Measurements from ENCODE around the gene LRRC3.

Gene LRRC3

DNA sequence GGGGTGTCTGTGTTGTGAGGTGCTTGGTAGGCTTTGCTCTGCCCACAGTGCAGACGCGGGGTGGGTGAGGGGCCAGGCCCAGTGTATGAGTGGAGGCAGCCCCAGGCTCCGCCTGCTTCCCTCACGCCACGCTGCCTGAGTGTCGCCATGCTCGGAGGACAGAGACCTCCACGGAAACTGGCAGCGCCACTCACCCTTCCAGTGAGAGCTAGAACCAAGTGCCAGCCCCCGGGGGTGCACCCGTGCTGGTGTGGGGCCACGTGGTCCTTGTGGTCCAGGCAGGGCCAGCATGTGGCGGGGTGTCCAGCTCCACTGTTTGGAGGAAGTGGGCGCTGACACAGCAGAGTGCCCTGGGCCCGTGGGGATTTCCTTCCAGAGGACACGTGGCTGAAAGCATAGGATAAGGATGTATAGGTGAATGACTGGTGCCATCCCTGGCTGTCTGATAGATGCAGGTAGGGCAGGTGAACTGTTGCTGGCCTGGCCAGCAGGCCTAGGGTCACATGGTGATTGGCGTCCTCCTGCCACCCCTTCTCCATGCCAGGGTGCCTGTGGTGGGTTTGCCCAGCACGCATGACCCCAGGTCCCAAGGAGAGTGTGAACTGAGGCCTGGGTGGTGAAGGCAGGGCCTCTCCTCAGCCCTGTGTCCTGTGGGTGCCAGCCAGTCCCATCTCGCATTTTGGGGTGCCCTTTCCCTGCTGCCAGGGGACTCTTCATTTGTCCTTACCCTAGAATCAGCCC is 3.8 kb downstream of the LRRC3 start:
- no peak for DNase-seq (ENCODE audit: low spot score)

- no peak for DNase-seq (ENCODE audit: low spot score)
Observed at GRCh38 chr21:44459712-44460440, 4.6 kb downstream of the LRRC3 start.

- no peak for DNase-seq (ENCODE audit: low spot score)
Observed at GRCh38 chr21:44460441-44460755, 5.1 kb downstream of the LRRC3 start.

GRCh38 chr21:44461005-44461404 is 5.7 kb downstream of the LRRC3 start:
- no peak for DNase-seq (ENCODE audit: low spot score)

GRCh38 chr21:44461464-44462001 is 6.2 kb downstream of the LRRC3 start:
- peak; percentile 53 for DNase-seq (ENCODE audit: low spot score)

- no peak for DNase-seq (ENCODE audit: low spot score)
Observed at GRCh38 chr21:44462086-44462833, 7.0 kb downstream of the LRRC3 start.

- no peak for DNase-seq (ENCODE audit: low spot score)
Observed at GRCh38 chr21:44462834-44463200, 7.5 kb downstream of the LRRC3 start.

GRCh38 chr21:44463724-44464123 is 8.4 kb downstream of the LRRC3 start:
- DNase-seq (ENCODE audit: low spot score), result no peak

DNA sequence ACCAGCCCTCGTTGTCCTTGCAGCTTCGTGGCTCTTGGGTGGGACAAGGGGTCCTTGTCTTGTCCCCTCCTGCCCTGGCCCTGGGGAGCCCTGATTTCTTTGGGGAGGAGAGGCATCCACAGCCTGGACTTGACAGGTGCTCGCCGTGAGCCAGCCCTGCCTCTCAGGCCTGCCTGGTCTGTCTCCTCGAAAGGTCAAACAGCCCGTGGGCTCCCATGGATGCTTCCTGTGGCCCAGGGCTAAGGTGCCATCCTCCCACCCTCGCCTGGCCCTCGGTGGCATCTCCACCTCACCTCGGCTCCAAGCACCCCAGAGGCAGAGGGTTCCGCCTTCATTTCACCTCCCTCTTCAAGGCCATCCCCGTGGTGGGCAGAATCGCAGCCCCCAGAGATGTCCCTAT is 9.0 kb downstream of the LRRC3 start:
- no peak for DNase-seq (ENCODE audit: low spot score)

DNA sequence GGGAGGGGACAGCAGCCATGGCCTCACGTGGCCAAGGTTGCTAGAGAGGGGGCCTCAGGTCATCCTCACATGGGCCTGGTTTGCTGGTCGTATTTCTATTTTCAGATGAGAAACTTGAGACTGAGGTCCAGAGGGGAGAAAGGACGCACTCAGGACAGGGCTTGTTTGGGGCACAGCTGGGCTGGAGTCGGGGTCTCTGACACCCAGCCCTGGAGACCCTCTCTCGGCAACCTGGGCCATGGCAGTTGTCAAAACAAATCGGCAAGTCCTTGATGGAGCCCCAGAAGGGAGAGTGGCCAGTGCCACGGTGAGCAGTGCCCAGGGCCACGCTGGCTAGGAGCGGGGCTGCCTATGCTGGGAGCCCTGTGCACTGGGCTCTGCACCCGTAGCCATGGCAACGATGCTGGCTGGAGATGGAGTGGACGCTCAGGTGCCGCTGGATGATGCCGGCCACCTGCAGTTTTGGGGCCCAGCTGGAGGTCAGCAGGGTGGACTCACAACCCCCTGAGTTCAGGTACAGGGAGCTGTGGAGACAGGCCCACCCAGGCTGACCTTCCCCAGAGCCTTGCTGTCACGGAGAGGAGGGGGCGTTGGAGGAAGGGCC is 11.1 kb downstream of the LRRC3 start:
- DNase-seq (ENCODE audit: low spot score), result no peak

GRCh38 chr21:44466996-44467858 is 11.9 kb downstream of the LRRC3 start:
- DNase-seq (ENCODE audit: low spot score), result no peak

DNA sequence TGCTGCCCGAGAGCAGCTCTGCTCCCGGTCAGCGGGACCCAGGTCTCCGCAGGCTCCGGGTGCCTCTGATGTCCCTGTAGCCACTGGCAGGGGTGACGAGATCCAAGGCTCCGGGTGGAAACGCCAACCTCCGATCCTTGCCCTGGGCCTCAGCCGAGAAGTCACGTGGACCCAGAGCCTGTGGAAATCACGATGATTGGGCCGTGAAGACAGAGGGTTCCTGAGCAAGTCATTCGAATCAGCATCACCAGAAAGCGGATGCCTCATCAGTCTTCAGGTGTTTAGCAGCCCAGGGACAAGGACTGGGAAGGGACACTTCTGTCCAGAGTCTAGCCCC is 12.5 kb downstream of the LRRC3 start:
- DNase-seq (ENCODE audit: low spot score), result no peak

DNA sequence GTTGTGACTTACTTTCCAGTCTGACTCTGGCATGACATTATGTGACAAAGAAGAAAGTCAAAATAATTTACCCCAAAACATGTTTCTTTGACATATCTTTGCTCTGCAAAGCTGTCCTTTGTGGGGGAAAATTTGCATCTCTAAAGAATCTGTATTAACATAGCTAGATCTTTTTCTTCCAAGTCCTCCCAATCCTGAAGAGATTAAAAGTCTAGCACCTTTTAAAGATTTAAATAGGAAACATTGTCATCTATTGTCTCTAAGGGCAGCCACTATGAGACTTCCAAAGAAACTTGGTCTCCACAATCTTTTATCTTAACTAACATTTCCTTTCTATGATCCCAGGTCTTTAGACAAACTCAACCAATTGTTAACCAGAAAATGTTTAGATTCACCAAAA is 16.0 kb downstream of the LRRC3 start:
- DNase-seq (ENCODE audit: low spot score), result no peak

DNA sequence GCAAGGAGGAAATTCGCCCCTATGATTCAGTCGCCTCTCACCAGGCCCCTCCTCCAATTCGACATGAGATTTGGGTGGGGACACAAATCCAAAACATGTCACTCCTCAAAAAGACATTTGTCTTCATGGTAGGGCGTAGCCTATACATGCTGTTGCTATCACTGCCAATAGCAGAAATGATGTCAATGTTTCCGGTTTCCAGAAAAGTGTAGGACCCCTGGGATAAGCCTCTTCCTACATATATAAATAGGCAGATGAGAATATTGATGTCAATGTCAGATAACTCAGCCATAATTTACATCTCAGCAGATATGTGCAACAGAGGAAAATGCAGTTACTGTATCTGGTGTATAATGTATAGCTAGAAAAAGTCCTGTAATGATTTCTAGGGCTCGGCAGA is 16.7 kb downstream of the LRRC3 start:
- no peak for DNase-seq (ENCODE audit: low spot score)

GRCh38 chr21:44473915-44474555 is 18.7 kb downstream of the LRRC3 start:
- no peak for DNase-seq (ENCODE audit: low spot score)

DNA sequence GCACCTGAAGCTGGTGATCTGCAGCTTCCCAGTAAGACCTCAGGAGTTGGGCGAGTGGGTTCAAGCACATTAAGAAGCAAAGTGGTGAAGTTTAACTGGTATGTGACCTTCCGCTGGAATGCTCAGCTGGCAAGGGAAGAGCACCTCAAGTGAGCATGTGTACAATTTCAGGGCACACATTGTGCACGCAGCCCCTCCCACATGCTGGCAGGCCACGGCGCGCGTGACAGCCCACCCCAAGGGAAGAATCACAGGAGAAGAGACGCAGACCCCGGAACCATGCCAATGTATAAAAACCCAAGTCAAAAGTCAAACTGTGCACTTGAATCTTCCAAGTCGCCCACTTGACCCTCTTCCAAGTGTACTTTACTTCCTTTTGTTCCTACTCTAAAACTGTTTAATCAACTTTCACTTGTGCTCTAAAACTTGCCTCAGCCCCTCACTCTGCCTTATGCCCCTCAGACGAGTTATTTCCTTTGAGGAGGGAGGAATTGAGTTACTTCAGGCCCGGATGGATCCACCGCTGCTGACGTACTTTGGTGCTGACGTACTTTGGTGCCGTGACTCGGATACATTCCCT is 20.0 kb downstream of the LRRC3 start:
- no peak for DNase-seq (ENCODE audit: low spot score)

DNA sequence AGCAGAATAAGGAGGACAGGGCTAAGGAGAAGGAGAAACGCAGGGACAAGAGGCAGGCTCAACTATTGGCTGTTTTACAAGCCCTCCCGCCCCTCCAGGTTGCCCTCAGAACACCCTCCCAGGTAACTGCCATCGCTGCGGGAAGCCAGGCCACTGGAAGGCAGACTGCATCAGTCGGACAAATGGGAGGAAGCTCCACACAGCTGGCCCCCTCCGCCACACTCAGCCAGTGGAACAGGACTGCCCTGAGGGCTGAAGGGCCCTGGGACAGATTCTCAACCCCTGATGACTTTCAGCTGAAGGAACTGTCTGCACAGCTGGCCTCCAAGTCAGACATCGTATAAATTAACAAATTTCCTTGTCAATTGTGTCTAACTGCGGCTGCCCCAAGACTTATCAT is 21.8 kb downstream of the LRRC3 start:
- no peak for DNase-seq (ENCODE audit: low spot score)

DNA sequence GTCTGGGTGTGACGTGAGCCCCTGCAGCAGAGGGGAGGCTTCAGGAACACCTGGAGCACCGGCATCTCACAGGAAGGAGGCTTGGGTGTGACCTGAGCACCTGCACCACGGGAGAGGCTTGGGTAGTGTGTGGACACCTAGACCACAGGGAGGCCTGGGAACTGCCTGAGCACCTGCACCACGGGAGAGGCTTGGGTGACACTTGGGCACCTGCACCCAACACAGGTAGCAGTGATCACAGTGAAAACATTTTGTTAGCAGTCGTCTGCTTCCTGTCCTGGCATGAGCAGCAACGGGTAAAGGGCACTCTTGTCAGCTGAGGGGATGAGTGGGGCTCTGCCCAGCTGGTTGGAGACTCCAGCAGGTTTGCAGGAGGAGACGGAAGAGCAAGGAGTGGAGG is 22.4 kb downstream of the LRRC3 start:
- no peak for DNase-seq (ENCODE audit: low spot score)

- no peak for DNase-seq (ENCODE audit: low spot score)
Observed at GRCh38 chr21:44478124-44478800, 23.0 kb downstream of the LRRC3 start.

- no peak for DNase-seq (ENCODE audit: low spot score)
Observed at GRCh38 chr21:44478801-44479167, 23.5 kb downstream of the LRRC3 start.
